K562 (cell line): ENCODE results near the gene SLC1A7. TPM values are rescaled to one million over a fixed set of nuclear protein-coding genes. Genes with fewer than 3 reads are reported as not detected.
A peak's percentile ranks its signal among the peaks of the same experiment; 100 is the strongest.

Source experiments
- ATAC-seq: fragments of 200-7000 bp; cut with Tn5 transposase; 3 replicates; pipeline ENCODE4 v1.9.1; 2020; ENCODE audit warnings: moderate library complexity
- BruUV-seq: library from RNA; stranded (reverse); fragments of 400-500 nt; replicated peaks from 2 replicates; lab custom pipeline; 2021; lab: Mats Ljungman, UMichigan
- CTCF ChIA-PET: fragments of 300-600 bp; formaldehyde crosslinking; extraction: SDS; loops from one replicate; lab custom pipeline; 2021; ENCODE audit warnings: low intra/inter-chr PET ratio; lab: Yijun Ruan, JAX
- POLR2A ChIA-PET: fragments of 300-600, 350-650 bp; sonication (Branson Sonifier 250); formaldehyde crosslinking; extraction: SDS; loops from one replicate; lab custom pipeline; 2021; ENCODE audit warnings: antibody characterized with exemption, inconsistent platforms; lab: Yijun Ruan, JAX
- DNase-seq, 4 experiments: peaks; one replicate each; pipeline versions ENCODE4 v3.0.0 to v3.0.0-alpha.2; 2011 to 2018; ENCODE audit warnings: low spot score in 3 of 4, mixed read lengths in 3 of 4; ENCODE audit errors: extremely low read depth in 1 of 4
- FAIRE-seq: peaks from 2 replicates; lab custom pipeline; 2011; peaks lifted over from hg19 to GRCh38; lab: Jason Lieb, UNC
- H2AFZ ChIP-seq: 2 replicates; pipeline ENCODE4 v1.6.0; 2011; ENCODE audit warnings: low read depth, low read length, control low read depth, inconsistent platforms
- H3K27ac ChIP-seq: fragments of 200-600 bp; 3 replicates; pipeline ENCODE4 v1.8.0; 2011; ENCODE audit warnings: low read depth, mild to moderate bottlenecking, control low read depth, inconsistent platforms, low read length, moderate library complexity, mixed read lengths; ENCODE audit errors: extremely low read depth
- H3K27me3 ChIP-seq, 2 experiments: fragments of 300-600 bp in 1 of 2; 2 replicates in 1 of 2; 3 replicates in 1 of 2; pipeline versions ENCODE4 v1.6.0 to v1.8.0; 2011; ENCODE audit warnings: inconsistent platforms in 2 of 2, low read length in 2 of 2, mild to moderate bottlenecking in 1 of 2, mixed read lengths in 1 of 2, moderate library complexity in 1 of 2; ENCODE audit not compliant: control insufficient read depth in 2 of 2, insufficient read depth in 2 of 2
- H3K36me3 ChIP-seq: fragments of 300-600 bp; 3 replicates; pipeline ENCODE4 v1.8.0; 2011; ENCODE audit warnings: mild to moderate bottlenecking, low read length, inconsistent platforms; ENCODE audit not compliant: control insufficient read depth, insufficient read depth
- H3K4me1 ChIP-seq, 2 experiments: fragments of 200-600 bp in 1 of 2; replicated peaks in 1 of 2; 2 replicates in 1 of 2; 3 replicates in 1 of 2; pipeline versions ENCODE4 v1.5.1 to v1.8.0; 2011; ENCODE audit warnings: inconsistent platforms in 2 of 2, low read length in 2 of 2, mild to moderate bottlenecking in 1 of 2, mixed read lengths in 1 of 2, moderate library complexity in 1 of 2; ENCODE audit not compliant: control insufficient read depth in 2 of 2, insufficient read depth in 2 of 2
- H3K4me2 ChIP-seq: 2 replicates; pipeline ENCODE4 v1.6.1; 2011; ENCODE audit warnings: low read length, control low read depth, inconsistent platforms, mixed read lengths; ENCODE audit not compliant: insufficient read depth
- H3K4me3 ChIP-seq: fragments of 200-600 bp; sonication (generic), shearing (Covaris generic); 2 replicates; pipeline ENCODE4 v1.5.1; 2016; ENCODE audit warnings: control low read depth, inconsistent platforms
- H3K79me2 ChIP-seq: fragments of 200-600 bp; 3 replicates; pipeline ENCODE4 v1.8.0; 2011; ENCODE audit warnings: low read length, inconsistent platforms; ENCODE audit not compliant: control insufficient read depth, insufficient read depth
- H3K9ac ChIP-seq, 2 experiments: 2 replicates each; pipeline versions ENCODE4 v1.6.0 to v1.6.1; 2011; ENCODE audit warnings: low read depth in 2 of 2, low read length in 2 of 2, control low read depth in 1 of 2, inconsistent platforms in 1 of 2, mild to moderate bottlenecking in 1 of 2, mixed read lengths in 1 of 2; ENCODE audit not compliant: insufficient read depth in 1 of 2
- H3K9me1 ChIP-seq: one replicate; pipeline ENCODE4 v1.6.0; 2011; ENCODE audit warnings: inconsistent platforms, mild to moderate bottlenecking, low read length, moderate library complexity; ENCODE audit not compliant: control insufficient read depth, insufficient read depth
- H3K9me3 ChIP-seq: replicated peaks from 2 replicates; pipeline ENCODE4 v1.5.1; 2011; ENCODE audit warnings: low read depth, low read length, inconsistent platforms; ENCODE audit not compliant: control insufficient read depth, insufficient read depth
- H4K20me1 ChIP-seq: replicated peaks from 2 replicates; pipeline ENCODE4 v1.6.1; 2011; ENCODE audit warnings: low read length, inconsistent platforms, mixed read lengths; ENCODE audit not compliant: control insufficient read depth, insufficient read depth
- ARID1B ChIP-seq: fragments of 450-650 bp; IDR thresholded peaks from 2 replicates; pipeline ENCODE4 v1.6.1; 2016; ENCODE audit warnings: antibody characterized with exemption, mild to moderate bottlenecking, inconsistent platforms
- FOXA3 ChIP-seq, 2 experiments: fragments of 450-650 bp in 1 of 2; sonication (generic) in 1 of 2; formaldehyde crosslinking; IDR thresholded peaks in 1 of 2; conservative IDR thresholded peaks in 1 of 2; 2 replicates each; pipeline versions ENCODE4 v1.4.0 to v1.8.0; 2020 to 2022; ENCODE audit warnings: mild to moderate bottlenecking in 2 of 2, missing genetic modification reagents in 1 of 2
- HDGF ChIP-seq: fragments of 450-650 bp; IDR thresholded peaks from 2 replicates; pipeline ENCODE4 v1.6.1; 2016
- HLTF ChIP-seq: fragments of 450-650 bp; IDR thresholded peaks from 2 replicates; pipeline ENCODE4 v1.6.1; 2016
- MTA2 ChIP-seq: fragments of 450-650 bp; IDR thresholded peaks from 2 replicates; pipeline ENCODE4 v1.6.1; 2016; ENCODE audit warnings: low read depth
- NR3C1 ChIP-seq: sonication (generic); formaldehyde crosslinking; IDR thresholded peaks from 2 replicates; pipeline ENCODE4 v1.8.1; 2022; ENCODE audit warnings: missing genetic modification reagents
- NRF1 ChIP-seq, 2 experiments: fragments of 450-650 bp; IDR thresholded peaks in 1 of 2; conservative IDR thresholded peaks in 1 of 2; 2 replicates each; pipeline ENCODE4 v1.6.1; 2014; ENCODE audit warnings: mild to moderate bottlenecking in 2 of 2
- POLR2AphosphoS5 ChIP-seq: IDR thresholded peaks from 2 replicates; pipeline ENCODE4 v1.6.1; 2011; ENCODE audit warnings: mild to moderate bottlenecking, low read depth, low read length, moderate library complexity; ENCODE audit not compliant: control insufficient read depth, insufficient read depth
- PTRF ChIP-seq: fragments of 450-650 bp; IDR thresholded peaks from 2 replicates; pipeline ENCODE4 v1.6.1; 2016; ENCODE audit warnings: mild to moderate bottlenecking, missing genetic modification characterization, missing compliant biosample characterization
- PTTG1 ChIP-seq: fragments of 450-650 bp; IDR thresholded peaks from 2 replicates; pipeline ENCODE4 v1.6.1; 2016; ENCODE audit warnings: low read depth, mild to moderate bottlenecking, missing genetic modification characterization, missing compliant biosample characterization
- RBM15 ChIP-seq: fragments of 200-400 bp; formaldehyde crosslinking; IDR thresholded peaks from 2 replicates; pipeline ENCODE4 v1.6.1; 2018; ENCODE audit warnings: mild to moderate bottlenecking, low read length, moderate library complexity; ENCODE audit not compliant: insufficient read depth
- RCOR1 ChIP-seq, 2 experiments: IDR thresholded peaks; 2 replicates each; pipeline ENCODE4 v1.6.1; 2012; ENCODE audit warnings: low read depth in 2 of 2, low read length in 2 of 2, borderline replicate concordance in 1 of 2, improper control_type of control experiment in 1 of 2
- SOX6 ChIP-seq: fragments of 450-650 bp; IDR thresholded peaks from 2 replicates; pipeline ENCODE4 v1.6.1; 2014; ENCODE audit warnings: mild to moderate bottlenecking
- TEAD1 ChIP-seq, 2 experiments: fragments of 450-650 bp in 1 of 2; sonication (generic) in 1 of 2; formaldehyde crosslinking; IDR thresholded peaks; 2 replicates each; pipeline versions ENCODE4 v1.4.0 to v1.8.0; 2020 to 2022; ENCODE audit warnings: mild to moderate bottlenecking in 2 of 2, missing genetic modification reagents in 1 of 2
- TEAD4 ChIP-seq, 2 experiments: sonication (generic) in 1 of 2; formaldehyde crosslinking in 1 of 2; IDR thresholded peaks; 2 replicates each; pipeline versions ENCODE4 v1.6.1 to v1.8.0; 2012 to 2022; ENCODE audit warnings: borderline replicate concordance in 1 of 2, inconsistent platforms in 1 of 2, low read length in 1 of 2, mild to moderate bottlenecking in 1 of 2, missing genetic modification reagents in 1 of 2
- THAP12 ChIP-seq: fragments of 250-450 bp; sonication (Bioruptor Pico); IDR thresholded peaks from 2 replicates; pipeline ENCODE4 v1.9.0; 2021; ENCODE audit warnings: mild to moderate bottlenecking, inconsistent platforms
- WGBS: fragments of 100-300 bp; shearing (Covaris generic); methylation state at CpG from one replicate; pipeline ENCODE4 v1.1.6; 2016; ENCODE audit warnings: low coverage, mixed read lengths; ENCODE audit not compliant: insufficient coverage; ENCODE audit errors: missing lambda C conversion rate; 5-methylcytosine and 5-hydroxymethylcytosine counted together
- in situ Hi-C: fragments of 300-500 bp; cut with MboI; formaldehyde crosslinking; loops from 4 replicates; pipeline ENCODE4 v1.15.0; 2018; ENCODE audit warnings: inconsistent platforms, mixed read lengths
- intact Hi-C: fragments of 100-400 bp; cut with micrococcal nuclease; formaldehyde crosslinking; loops from 2 replicates; pipeline ENCODE4 v1.14.2; 2022
- polyA plus RNA-seq, 8 experiments: library from polyadenylated mRNA; depleted of rRNA in 4 of 8; stranded (reverse) in 5 of 8; unstranded in 3 of 8; fragments of >200 nt; fragmentation: Nextera tagmentation in 2 of 8; fragmentation: Illumina TruSeq in 1 of 8; extraction: Ambion mirVana in 2 of 8; extraction: Trizol in 1 of 8; gene quantifications; 2 replicates each; pipeline versions ENCODE4 v1.2.1 to v1.2.3, GENCODE V29; 2011 to 2014; ENCODE audit warnings: inconsistent platforms in 1 of 8, missing spikeins in 1 of 8
- total RNA-seq, 7 experiments: library from RNA; depleted of rRNA in 6 of 7; stranded (reverse); fragments of >200 nt in 6 of 7; fragmentation: Illumina TruSeq in 2 of 7; extraction: Trizol in 2 of 7; gene quantifications; 2 replicates each; pipeline versions ENCODE4 v1.2.1 to v1.2.3, GENCODE V29; 2011 to 2021; ENCODE audit warnings: low replicate concordance in 1 of 7
- TF ChIP-seq, protein P1 (sequence below): fragments of 200-800 bp; sonication (Bioruptor generic); IDR thresholded peaks from 2 replicates; pipeline ENCODE4 v1.6.1; 2017; ENCODE audit warnings: missing genetic modification characterization, missing compliant biosample characterization

The SLC1A7 gene
- total and polyA plus RNA-seq, 9 of the 15 experiments (the other 6 are each of a cell fraction or from before 2014, with no cell fraction given), result 0.07 TPM; not detected in 8

DNA sequence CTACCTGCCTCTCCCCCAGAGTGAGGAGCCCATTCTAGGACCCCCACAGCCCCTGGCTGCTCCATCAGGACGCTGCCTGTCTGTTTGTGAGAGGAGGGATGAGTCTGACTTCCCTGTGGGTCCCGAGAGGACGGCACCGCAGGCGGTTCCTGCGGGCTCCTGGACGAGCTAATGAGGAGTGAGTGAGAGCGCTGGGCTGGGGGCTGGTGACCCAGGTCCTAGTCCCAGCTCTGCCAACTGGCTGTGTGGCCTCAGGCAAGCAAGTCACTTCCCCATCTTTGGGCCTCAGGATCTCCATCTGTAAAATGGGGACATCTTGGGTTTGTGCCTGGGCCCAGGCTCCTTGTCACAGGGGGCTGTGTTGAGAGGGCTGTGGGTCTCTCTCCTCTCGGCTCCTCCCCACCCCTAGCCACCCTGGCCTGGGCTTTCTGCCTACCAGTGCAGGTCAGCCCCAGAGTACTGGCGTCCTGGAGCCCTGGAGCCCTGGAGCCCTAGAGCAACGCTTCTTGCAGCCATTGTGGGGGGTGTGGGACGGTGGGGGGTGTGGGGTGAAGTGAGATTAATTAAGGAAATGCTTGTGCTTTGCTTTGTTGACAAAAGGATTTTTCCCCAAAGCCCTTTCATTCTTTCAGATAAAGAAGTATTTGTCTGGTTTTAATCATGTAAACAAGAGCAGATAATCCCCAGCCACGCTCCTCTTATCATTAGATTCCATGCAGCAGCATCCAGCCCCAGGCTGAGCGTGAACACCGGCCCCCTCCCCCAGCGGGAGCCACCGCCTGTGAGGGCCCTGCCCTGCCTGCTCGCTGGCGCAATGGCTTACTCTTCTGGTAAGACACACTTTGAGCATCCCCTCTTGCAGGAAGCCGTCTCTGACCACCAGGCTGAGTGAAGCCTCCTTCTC, 26.8 kb downstream of the SLC1A7 start:
- Histone ChIP-seq H3K4me2 (no peak overlapping the region), H3K9ac (peak overlapping the region in 1 of 2 experiments; percentile 36; a peak in 2 of 4 replicates), H2AFZ (no peak overlapping the region), H3K9me1 (no peaks in the 10 kb centered on the region), H3K4me3 (no peak overlapping the region), H3K79me2 (no peaks in the 10 kb centered on the region), H3K9me3 (0 out of 2 replicates have a peak, but pooled peaks cover 4% of the 10 kb centered on the region), H3K27me3 (peaks cover 19 to 76% of the 10 kb centered on the region in 2 experiments; a peak in 4 of 5 replicates), H3K4me1 (peaks cover 0 to 31% of the 10 kb centered on the region in 2 experiments; a peak in 2 of 5 replicates), H4K20me1 (peaks cover 10% of the 10 kb centered on the region), H3K27ac (no peak overlapping the region), H3K36me3 (no peaks in the 10 kb centered on the region)
- FAIRE-seq, result no peak
- 4% methylated on average over 20 of the region's 20 CpGs for WGBS
- peak; percentile 71 for ATAC-seq
- ChIA-PET POLR2A (no interaction called here), CTCF (no interaction called here)
- BruUV-seq, result no TSS peak
- in situ Hi-C loops, result no loop called here
- DNase-seq, result peak; percentile 45 to 76 (median 60)
- intact Hi-C loops, result no loop called here
- TF ChIP-seq MTA2 (0 out of 2 replicates have a peak, but pooled peaks have one; percentile 21), NR3C1 (CRISPR knock-in tag) (no peak), PTTG1 (no peak), HLTF (no peak), RCOR1 (IDR thresholded peaks at IDR 0.05; ENCODE audit: borderline replicate concordance in 1 of 2, low read depth in 2 of 2, low read length in 2 of 2) (peak in 1 of 2 experiments; percentile 77; a peak in 2 of 4 replicates), TEAD1 (CRISPR knock-in tag; IDR thresholded peaks at IDR 0.05) (no peak), RBM15 (no peak), ARID1B (peak; percentile 24; the same call in 1 of the 2 replicates), PTRF (tag) (no peak), SOX6 (peak; percentile 76; the same call in 1 of the 2 replicates), HDGF (no peak), POLR2AphosphoS5 (no peak), TEAD4 (IDR thresholded peaks at IDR 0.05; ENCODE audit: low read length) (peak; percentile 34; the same call in 1 of the 2 replicates), TEAD4 (CRISPR knock-in tag; IDR thresholded peaks at IDR 0.05; ENCODE audit: borderline replicate concordance) (no peak), FOXA3 (CRISPR knock-in tag; conservative IDR thresholded peaks at IDR 0.05 in 1 of 2, IDR thresholded peaks at IDR 0.05 in 1 of 2) (0 out of 4 replicates have a peak, but pooled peaks of 1 of the 2 experiments have one; percentile 19), NRF1 (conservative IDR thresholded peaks at IDR 0.05 in 1 of 2, IDR thresholded peaks at IDR 0.05 in 1 of 2) (0 out of 4 replicates have a peak, but pooled peaks of 1 of the 2 experiments have one; percentile 13), THAP12 (CRISPR knock-in tag) (no peak)
- TF ChIP-seq, protein P1, sequence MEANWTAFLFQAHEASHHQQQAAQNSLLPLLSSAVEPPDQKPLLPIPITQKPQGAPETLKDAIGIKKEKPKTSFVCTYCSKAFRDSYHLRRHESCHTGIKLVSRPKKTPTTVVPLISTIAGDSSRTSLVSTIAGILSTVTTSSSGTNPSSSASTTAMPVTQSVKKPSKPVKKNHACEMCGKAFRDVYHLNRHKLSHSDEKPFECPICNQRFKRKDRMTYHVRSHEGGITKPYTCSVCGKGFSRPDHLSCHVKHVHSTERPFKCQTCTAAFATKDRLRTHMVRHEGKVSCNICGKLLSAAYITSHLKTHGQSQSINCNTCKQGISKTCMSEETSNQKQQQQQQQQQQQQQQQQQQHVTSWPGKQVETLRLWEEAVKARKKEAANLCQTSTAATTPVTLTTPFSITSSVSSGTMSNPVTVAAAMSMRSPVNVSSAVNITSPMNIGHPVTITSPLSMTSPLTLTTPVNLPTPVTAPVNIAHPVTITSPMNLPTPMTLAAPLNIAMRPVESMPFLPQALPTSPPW (CRISPR knock-in tag), result peak; percentile 36; the same call in 1 of the 2 replicates
